Ascending aorta (tissue), 2 donors: ENCODE measurements around the gene RPTOR. TPM values are rescaled to one million over a fixed set of nuclear protein-coding genes. Genes with fewer than 3 reads are reported as not detected.

Source experiments
- DNase-seq, 2 donors: peaks; one replicate each; pipeline ENCODE4 v3.0.0-alpha.2; 2019; ENCODE audit warnings: low spot score in 2 of 2
- H3K27ac ChIP-seq, 2 donors: fragments of 200-600 bp; sonication (generic); one replicate each; pipeline ENCODE4 v1.5.1; 2016 to 2017; ENCODE audit warnings: mild to moderate bottlenecking in 1 of 2
- H3K27me3 ChIP-seq: fragments of 200-600 bp; sonication (generic); one replicate; pipeline ENCODE4 v1.5.1; 2017
- H3K36me3 ChIP-seq, 2 donors: fragments of 200-600 bp; sonication (generic); one replicate each; pipeline ENCODE4 v1.5.1; 2016
- H3K4me1 ChIP-seq, 2 donors: fragments of 200-600 bp; sonication (generic); one replicate each; pipeline ENCODE4 v1.5.1; 2016 to 2017; ENCODE audit warnings: mild to moderate bottlenecking in 1 of 2
- H3K4me3 ChIP-seq, 2 donors: fragments of 200-600 bp; sonication (generic); one replicate each; pipeline ENCODE4 v1.5.1; 2016 to 2017; ENCODE audit warnings: mild to moderate bottlenecking in 1 of 2
- H3K9me3 ChIP-seq, 2 donors: fragments of 200-600 bp; sonication (generic); one replicate each; pipeline ENCODE4 v1.5.1; 2016
- intact Hi-C: fragments of 100-400 bp; cut with DNase I; formaldehyde crosslinking; loops from one replicate; pipeline ENCODE4 v1.15.1; 2023
- total RNA-seq: library from RNA; depleted of rRNA; stranded (reverse); fragments of >200 nt; gene quantifications from one replicate; pipeline ENCODE4 v1.1.0, GENCODE V29; 2016
- TF ChIP-seq, protein P1 (sequence below), 3 experiments: fragments of 200-600 bp in 2 of 3; fragments of 450-650 bp in 1 of 3; sonication (generic) in 2 of 3; IDR thresholded peaks; one replicate each; pipeline ENCODE4 v1.5.1; 2016 to 2019; ENCODE audit warnings: antibody characterized with exemption in 3 of 3, mild to moderate bottlenecking in 1 of 3, moderate library complexity in 1 of 3

RPTOR gene
- total RNA-seq, 1 donor from 2014 or later, result 36.1 TPM

GRCh38 chr17:81009136-81009535 lies 464.5 kb downstream of the RPTOR start:
- H3K9me3 ChIP-seq, result peaks cover 0 to 10% of the 10 kb centered on the region in 2 donors
- no peak for DNase-seq
- peaks cover 6% of the 10 kb centered on the region for H3K27me3 ChIP-seq
- H3K4me1 ChIP-seq, result peaks cover 3% of the 10 kb centered on the region in 2 donors
- TF ChIP-seq, protein P1, sequence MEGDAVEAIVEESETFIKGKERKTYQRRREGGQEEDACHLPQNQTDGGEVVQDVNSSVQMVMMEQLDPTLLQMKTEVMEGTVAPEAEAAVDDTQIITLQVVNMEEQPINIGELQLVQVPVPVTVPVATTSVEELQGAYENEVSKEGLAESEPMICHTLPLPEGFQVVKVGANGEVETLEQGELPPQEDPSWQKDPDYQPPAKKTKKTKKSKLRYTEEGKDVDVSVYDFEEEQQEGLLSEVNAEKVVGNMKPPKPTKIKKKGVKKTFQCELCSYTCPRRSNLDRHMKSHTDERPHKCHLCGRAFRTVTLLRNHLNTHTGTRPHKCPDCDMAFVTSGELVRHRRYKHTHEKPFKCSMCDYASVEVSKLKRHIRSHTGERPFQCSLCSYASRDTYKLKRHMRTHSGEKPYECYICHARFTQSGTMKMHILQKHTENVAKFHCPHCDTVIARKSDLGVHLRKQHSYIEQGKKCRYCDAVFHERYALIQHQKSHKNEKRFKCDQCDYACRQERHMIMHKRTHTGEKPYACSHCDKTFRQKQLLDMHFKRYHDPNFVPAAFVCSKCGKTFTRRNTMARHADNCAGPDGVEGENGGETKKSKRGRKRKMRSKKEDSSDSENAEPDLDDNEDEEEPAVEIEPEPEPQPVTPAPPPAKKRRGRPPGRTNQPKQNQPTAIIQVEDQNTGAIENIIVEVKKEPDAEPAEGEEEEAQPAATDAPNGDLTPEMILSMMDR (IDR thresholded peaks at IDR 0.05), result no peak
- intact Hi-C loops, result no loop called here
- no peak overlapping the region for H3K4me3 ChIP-seq
- no peak overlapping the region for H3K27ac ChIP-seq
- no peaks in the 10 kb centered on the region for H3K36me3 ChIP-seq

DNA sequence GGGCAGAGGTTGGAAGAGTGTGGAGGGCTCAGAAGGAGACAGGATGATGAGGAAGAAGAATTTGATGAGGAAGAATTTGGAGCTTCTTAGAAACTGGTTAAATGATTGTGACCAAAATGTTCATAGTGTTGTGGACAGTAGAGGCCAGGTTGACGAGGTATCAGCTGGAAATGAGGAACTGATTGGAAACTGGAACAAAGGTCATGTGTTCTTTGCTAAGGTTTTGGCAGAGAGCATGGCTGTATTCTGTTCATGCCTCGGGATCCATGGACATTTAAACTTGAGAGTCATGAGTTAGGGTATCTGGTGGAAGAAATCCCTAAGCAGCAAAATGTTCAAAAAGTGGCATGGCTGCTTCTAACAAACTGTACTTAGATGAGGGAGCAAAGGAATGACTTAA lies 466.3 kb downstream of the RPTOR start:
- no peaks in the 10 kb centered on the region for H3K27me3 ChIP-seq
- H3K27ac ChIP-seq, result no peak overlapping the region
- TF ChIP-seq, protein P1 (IDR thresholded peaks at IDR 0.05), result no peak
- H3K4me3 ChIP-seq, result no peak overlapping the region
- H3K4me1 ChIP-seq, result no peaks in the 10 kb centered on the region
- intact Hi-C loops, result no loop called here
- peaks cover 0 to 10% of the 10 kb centered on the region in 2 donors for H3K9me3 ChIP-seq
- DNase-seq, result no peak
- H3K36me3 ChIP-seq, result no peaks in the 10 kb centered on the region

- H3K4me1 ChIP-seq, result no peaks in the 10 kb centered on the region
- H3K9me3 ChIP-seq, result peaks cover 0 to 10% of the 10 kb centered on the region in 2 donors
- H3K27ac ChIP-seq, result no peak overlapping the region
- no peaks in the 10 kb centered on the region for H3K27me3 ChIP-seq
- DNase-seq, result no peak
- no peaks in the 10 kb centered on the region for H3K36me3 ChIP-seq
- intact Hi-C loops, result no loop called here
- TF ChIP-seq, protein P1 (IDR thresholded peaks at IDR 0.05), result no peak
- H3K4me3 ChIP-seq, result no peak overlapping the region
These were observed 467.3 kb downstream of the RPTOR start for GRCh38 chr17:81011951-81012350.

DNA sequence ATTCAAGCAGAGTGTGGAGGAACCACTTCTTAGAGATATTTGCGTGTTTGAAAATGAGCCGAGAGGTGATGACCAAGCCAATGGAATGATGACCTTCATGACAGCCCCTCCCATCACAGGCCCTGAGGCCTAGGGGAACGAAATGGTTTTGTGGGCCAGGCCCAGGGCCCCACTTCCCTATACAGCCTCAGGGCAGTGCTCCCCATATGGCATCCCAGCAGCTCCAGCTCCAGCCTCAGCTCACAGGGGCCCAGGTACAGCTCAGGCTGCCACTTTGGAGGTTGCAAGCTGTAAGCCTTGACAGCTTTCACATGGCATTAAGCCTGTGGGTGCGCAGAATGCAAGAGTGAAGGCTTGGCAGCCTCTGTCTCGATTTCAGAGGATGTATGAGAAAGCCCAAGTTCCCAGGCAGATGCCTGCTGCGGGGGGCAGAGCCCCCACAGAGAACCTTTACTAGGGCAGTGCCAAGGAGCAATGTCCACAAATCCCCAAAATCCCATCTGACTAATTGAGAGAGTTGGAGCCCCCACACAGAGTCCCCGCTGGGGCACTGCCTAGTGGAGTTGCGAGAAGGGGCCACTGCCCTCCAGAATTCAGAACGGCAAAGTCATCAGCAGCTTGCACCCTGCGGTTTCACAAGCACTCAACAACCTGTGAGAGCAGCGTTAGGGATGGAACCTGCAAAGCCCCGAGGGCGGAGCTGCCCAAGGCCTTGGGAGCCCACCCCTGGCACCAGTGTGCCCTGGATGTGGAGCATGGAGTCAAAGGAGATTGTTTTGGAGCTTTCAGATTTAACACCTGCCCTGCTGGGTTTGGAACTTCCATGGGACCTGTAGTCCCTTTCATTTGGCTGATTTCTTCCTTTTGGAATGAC lies 468.2 kb downstream of the RPTOR start:
- Histone ChIP-seq H3K4me1 (no peaks in the 10 kb centered on the region), H3K27ac (no peak overlapping the region), H3K9me3 (peaks cover 0 to 10% of the 10 kb centered on the region in 2 donors), H3K36me3 (no peaks in the 10 kb centered on the region), H3K4me3 (no peak overlapping the region), H3K27me3 (no peaks in the 10 kb centered on the region)
- TF ChIP-seq, protein P1 (IDR thresholded peaks at IDR 0.05), result no peak
- intact Hi-C loops, result no loop called here
- DNase-seq, result no peak

DNA sequence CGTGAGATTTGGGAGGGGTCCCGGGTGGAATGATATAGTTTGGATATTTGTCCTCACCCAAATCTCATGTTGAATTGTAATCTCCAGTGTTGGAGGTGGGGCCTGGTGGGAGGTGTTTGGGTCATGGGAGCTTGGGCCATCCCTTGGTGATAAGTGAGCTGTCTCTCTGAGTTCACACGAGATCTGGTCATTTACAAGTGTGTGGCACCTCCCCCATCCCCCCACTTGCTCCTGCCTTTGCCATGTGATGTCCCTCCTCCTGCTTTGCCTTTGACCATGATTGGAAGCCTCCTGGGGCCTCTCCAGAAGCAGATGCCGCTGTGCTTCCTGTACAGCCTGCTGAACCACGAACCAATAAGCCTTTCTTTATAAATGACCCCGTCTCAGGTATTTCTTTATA lies 469.0 kb downstream of the RPTOR start:
- intact Hi-C loops, result no loop called here
- no peak for DNase-seq
- Histone ChIP-seq H3K36me3 (no peaks in the 10 kb centered on the region), H3K27ac (no peak overlapping the region), H3K4me1 (no peaks in the 10 kb centered on the region), H3K9me3 (peaks cover 0 to 10% of the 10 kb centered on the region in 2 donors), H3K4me3 (no peak overlapping the region), H3K27me3 (no peaks in the 10 kb centered on the region)
- TF ChIP-seq, protein P1 (IDR thresholded peaks at IDR 0.05), result no peak
